Uterus (tissue), 2 donors: Measurements from ENCODE around the gene CDKAL1.

Experiments
- CTCF ChIP-seq, 4 experiments: fragments of 200-600 bp in 2 of 4; fragments of 450-650 bp in 2 of 4; sonication (generic) in 2 of 4; IDR thresholded peaks; one replicate each; pipeline ENCODE4 v1.5.1; 2016 to 2019; ENCODE audit warnings: antibody characterized with exemption in 4 of 4, mild to moderate bottlenecking in 2 of 4, moderate library complexity in 1 of 4
- POLR2A ChIP-seq, 2 donors: fragments of 450-650 bp; IDR thresholded peaks; one replicate each; pipeline ENCODE4 v1.6.1; 2016; ENCODE audit warnings: antibody characterized with exemption in 2 of 2, mild to moderate bottlenecking in 1 of 2, moderate library complexity in 1 of 2

GRCh38 chr6:20885076-20885475, 350.8 kb downstream of the CDKAL1 start:
- TF ChIP-seq CTCF (IDR thresholded peaks at IDR 0.05) (no peak), POLR2A (IDR thresholded peaks at IDR 0.05) (no peak)
